ENCODE measurements around the gene HEATR9. TPM values are rescaled to one million over a fixed set of nuclear protein-coding genes. Genes with fewer than 3 reads are reported as not detected.

The HEATR9 gene
- total and polyA plus RNA-seq, 2 of the 13 experiments (the other 11 are each of a cell fraction or from before 2014, with no cell fraction given), result not detected

DNA sequence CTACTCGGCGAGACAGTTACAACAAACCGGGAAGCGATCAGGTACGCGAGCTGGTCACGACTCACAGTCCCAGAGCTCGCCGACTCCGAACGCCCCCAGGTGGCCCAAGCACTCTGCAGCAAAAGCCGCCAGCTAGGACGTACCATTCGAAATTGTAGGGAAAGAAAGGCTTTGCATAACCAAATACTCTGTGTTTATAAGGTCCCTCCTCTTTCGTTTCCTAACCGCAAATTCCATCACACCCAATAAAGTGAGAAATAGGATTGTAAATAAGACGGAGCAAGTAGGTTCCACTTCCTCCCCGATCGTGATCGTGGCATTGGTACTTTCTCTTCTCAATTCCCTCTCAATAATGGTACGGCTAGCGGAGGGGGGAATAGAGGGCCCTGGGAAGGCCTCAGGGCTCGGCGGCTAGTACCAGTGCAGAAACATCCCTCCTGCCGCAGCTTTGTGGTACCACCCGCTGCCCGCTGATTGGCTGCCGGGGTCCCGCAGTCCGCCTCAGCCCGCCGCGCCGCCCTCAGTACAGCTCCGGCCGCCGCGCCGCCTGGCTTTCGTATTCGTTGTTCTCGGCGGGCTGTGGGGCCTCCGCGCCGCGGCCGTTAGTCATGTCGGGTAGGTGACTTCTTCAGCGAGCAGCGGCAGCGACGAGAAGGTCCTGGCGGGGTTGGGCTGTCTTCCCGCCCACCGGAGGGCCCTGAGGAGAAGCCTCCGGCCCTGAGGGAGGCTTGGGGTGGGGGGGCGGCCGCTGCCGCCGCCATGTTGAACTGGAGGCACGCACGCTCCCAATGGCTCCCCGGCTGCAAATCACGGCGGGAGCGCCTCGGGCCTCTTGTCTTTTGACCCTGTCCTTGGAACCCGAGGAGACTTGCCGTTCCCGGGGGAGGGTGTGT is 59.5 kb downstream of the HEATR9 start, which contains the start of gene TAF15 (continued):
- TF ChIP-seq, protein P1, sequence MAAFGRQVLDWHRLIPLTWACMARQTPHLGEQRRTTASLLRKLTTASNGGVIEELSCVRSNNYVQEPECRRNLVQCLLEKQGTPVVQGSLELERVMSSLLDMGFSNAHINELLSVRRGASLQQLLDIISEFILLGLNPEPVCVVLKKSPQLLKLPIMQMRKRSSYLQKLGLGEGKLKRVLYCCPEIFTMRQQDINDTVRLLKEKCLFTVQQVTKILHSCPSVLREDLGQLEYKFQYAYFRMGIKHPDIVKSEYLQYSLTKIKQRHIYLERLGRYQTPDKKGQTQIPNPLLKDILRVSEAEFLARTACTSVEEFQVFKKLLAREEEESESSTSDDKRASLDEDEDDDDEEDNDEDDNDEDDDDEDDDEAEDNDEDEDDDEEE (CRISPR knock-in tag; IDR thresholded peaks at IDR 0.05), result no peak
- TF ChIP-seq, protein P2, sequence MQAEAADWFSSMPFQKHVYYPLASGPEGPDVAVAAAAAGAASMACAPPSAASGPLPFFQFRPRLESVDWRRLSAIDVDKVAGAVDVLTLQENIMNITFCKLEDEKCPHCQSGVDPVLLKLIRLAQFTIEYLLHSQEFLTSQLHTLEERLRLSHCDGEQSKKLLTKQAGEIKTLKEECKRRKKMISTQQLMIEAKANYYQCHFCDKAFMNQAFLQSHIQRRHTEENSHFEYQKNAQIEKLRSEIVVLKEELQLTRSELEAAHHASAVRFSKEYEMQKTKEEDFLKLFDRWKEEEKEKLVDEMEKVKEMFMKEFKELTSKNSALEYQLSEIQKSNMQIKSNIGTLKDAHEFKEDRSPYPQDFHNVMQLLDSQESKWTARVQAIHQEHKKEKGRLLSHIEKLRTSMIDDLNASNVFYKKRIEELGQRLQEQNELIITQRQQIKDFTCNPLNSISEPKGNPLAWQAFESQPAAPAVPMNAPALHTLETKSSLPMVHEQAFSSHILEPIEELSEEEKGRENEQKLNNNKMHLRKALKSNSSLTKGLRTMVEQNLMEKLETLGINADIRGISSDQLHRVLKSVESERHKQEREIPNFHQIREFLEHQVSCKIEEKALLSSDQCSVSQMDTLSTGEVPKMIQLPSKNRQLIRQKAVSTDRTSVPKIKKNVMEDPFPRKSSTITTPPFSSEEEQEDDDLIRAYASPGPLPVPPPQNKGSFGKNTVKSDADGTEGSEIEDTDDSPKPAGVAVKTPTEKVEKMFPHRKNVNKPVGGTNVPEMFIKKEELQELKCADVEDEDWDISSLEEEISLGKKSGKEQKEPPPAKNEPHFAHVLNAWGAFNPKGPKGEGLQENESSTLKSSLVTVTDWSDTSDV (CRISPR knock-in tag; IDR thresholded peaks at IDR 0.05), result 0 out of 2 replicates have a peak, but pooled peaks have one; percentile 50
- TF ChIP-seq NR3C1 (CRISPR knock-in tag; IDR thresholded peaks at IDR 0.05), result no peak
- peak; percentile 79 for TF ChIP-seq PHF21A (CRISPR knock-in tag; IDR thresholded peaks at IDR 0.05)
- TF ChIP-seq SP2 (CRISPR knock-in tag; IDR thresholded peaks at IDR 0.05), result peak; percentile 67
- TF ChIP-seq REXO4 (CRISPR knock-in tag; IDR thresholded peaks at IDR 0.05; ENCODE audit: borderline replicate concordance), result 0 out of 2 replicates have a peak, but pooled peaks have one; percentile 44
- TF ChIP-seq, protein P3, sequence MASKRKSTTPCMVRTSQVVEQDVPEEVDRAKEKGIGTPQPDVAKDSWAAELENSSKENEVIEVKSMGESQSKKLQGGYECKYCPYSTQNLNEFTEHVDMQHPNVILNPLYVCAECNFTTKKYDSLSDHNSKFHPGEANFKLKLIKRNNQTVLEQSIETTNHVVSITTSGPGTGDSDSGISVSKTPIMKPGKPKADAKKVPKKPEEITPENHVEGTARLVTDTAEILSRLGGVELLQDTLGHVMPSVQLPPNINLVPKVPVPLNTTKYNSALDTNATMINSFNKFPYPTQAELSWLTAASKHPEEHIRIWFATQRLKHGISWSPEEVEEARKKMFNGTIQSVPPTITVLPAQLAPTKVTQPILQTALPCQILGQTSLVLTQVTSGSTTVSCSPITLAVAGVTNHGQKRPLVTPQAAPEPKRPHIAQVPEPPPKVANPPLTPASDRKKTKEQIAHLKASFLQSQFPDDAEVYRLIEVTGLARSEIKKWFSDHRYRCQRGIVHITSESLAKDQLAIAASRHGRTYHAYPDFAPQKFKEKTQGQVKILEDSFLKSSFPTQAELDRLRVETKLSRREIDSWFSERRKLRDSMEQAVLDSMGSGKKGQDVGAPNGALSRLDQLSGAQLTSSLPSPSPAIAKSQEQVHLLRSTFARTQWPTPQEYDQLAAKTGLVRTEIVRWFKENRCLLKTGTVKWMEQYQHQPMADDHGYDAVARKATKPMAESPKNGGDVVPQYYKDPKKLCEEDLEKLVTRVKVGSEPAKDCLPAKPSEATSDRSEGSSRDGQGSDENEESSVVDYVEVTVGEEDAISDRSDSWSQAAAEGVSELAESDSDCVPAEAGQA (IDR thresholded peaks at IDR 0.05; ENCODE audit: low read depth), result peak; percentile 60; the same call in 1 of the 2 replicates
- TF ChIP-seq, protein P3 (CRISPR knock-in tag; IDR thresholded peaks at IDR 0.05; ENCODE audit: borderline replicate concordance), result no peak
- TF ChIP-seq, protein P4, sequence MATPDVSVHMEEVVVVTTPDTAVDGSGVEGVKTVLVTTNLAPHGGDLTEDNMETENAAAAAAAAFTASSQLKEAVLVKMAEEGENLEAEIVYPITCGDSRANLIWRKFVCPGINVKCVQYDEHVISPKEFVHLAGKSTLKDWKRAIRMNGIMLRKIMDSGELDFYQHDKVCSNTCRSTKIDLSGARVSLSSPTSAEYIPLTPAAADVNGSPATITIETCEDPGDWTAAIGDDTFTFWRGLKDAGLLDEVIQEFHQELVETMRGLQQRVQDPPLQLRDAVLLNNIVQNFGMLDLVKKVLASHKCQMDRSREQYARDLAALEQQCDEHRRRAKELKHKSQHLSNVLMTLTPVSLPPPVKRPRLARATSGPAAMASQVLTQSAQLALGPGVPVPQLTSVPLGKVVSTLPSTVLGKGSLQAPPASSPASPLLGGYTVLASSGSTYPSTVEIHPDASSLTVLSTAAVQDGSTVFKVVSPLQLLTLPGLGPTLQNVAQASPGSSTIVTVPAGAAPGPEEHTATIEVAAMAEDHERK (CRISPR knock-in tag; IDR thresholded peaks at IDR 0.05; ENCODE audit: low read depth), result no peak
- TF ChIP-seq NCOR1 (IDR thresholded peaks at IDR 0.05; ENCODE audit: borderline replicate concordance, low read length), result no peak
- no peak for TF ChIP-seq ZNF44 (CRISPR knock-in tag; IDR thresholded peaks at IDR 0.05)
- TF ChIP-seq SP5 (CRISPR knock-in tag; IDR thresholded peaks at IDR 0.05; ENCODE audit: borderline replicate concordance, low read depth), result no peak

Data from HepG2 (cell line).